Measurements from ENCODE around the gene OR6C70.
"Not testable (repeated sequence)": the region's sequence is repeated elsewhere in the genome, so short reads cannot be mapped to it uniquely, and the experiment has no call there.

The OR6C70 gene

DNA sequence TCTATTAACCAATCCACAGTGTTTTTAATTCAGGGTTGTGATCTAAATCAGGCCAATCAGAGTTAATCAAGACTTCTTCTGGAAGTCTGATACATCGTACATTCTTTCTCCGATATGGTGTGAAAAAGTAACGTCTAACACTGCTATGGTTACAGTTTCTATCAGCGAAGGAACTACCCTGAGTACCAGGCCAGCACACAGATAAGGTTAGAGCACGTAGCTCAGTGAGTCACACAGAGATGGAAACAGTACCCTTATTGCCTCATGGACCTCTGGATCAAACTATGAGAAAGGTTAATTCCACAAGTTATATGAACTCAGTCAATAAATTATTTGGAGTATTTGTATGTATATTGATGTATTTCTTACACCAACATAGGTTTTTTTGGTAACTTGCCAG lies 25.6 kb upstream of the OR6C70 start:
- DNase-seq (ENCODE audit: low read depth): no peak
- H3K4me3 ChIP-seq (ENCODE audit: control insufficient read depth, low read depth, low read length): no peak overlapping the region
- TF ChIP-seq, protein P1, sequence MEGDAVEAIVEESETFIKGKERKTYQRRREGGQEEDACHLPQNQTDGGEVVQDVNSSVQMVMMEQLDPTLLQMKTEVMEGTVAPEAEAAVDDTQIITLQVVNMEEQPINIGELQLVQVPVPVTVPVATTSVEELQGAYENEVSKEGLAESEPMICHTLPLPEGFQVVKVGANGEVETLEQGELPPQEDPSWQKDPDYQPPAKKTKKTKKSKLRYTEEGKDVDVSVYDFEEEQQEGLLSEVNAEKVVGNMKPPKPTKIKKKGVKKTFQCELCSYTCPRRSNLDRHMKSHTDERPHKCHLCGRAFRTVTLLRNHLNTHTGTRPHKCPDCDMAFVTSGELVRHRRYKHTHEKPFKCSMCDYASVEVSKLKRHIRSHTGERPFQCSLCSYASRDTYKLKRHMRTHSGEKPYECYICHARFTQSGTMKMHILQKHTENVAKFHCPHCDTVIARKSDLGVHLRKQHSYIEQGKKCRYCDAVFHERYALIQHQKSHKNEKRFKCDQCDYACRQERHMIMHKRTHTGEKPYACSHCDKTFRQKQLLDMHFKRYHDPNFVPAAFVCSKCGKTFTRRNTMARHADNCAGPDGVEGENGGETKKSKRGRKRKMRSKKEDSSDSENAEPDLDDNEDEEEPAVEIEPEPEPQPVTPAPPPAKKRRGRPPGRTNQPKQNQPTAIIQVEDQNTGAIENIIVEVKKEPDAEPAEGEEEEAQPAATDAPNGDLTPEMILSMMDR (IDR thresholded peaks at IDR 0.05; ENCODE audit: control insufficient read depth, insufficient read depth, low read depth, low read length, missing control alignments): no peak

DNA sequence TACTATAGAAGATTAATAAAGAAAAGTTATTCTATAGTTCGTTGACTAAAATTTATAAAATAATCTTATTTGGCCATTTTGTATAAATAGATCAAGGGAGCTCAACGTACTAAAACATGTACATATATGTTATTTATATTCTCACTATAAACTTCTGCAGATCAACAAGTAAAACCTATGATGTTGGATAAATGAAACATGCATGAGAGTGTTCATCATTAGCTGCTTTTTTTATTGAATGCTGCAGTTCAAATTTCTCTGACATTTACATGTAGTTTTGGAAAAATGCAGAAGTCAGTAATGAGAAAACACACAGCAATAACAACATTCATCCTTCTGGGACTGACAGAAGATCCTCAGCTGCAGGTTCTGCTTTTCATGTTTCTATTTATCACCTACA lies 22.1 kb upstream of the OR6C70 start, which contains the start of gene OR6C68:
TSS of gene OR6C68 (plus strand) at position 301 of the 400 bp plus-strand sequence. CDS start at position 301, 0 bp downstream.
- TF ChIP-seq, protein P1 (IDR thresholded peaks at IDR 0.05; ENCODE audit: control insufficient read depth, insufficient read depth, low read depth, low read length, missing control alignments): no peak
- H3K4me3 ChIP-seq (ENCODE audit: control insufficient read depth, low read depth, low read length): no peak within 1 kb of the TSS
- no peak for DNase-seq (ENCODE audit: low read depth)

DNA sequence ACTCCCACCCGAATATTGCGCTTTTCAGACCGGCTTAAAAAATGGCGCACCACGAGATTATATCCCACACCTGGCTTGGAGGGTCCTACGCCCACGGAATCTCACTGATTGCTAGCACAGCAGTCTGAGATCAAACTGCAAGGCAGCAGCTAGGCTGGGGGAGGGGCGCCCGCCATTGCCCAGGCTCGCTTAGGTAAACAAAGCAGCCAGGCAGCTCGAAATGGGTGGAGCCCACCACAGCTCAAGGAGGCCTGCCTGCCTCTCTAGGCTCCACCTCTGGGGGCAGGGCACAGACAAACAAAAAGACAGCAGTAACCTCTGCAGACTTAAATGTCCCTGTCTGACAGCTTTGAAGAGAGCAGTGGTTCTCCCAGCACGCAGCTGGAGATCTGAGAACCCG lies 14.3 kb upstream of the OR6C70 start:
- not testable (repeated sequence) for H3K4me3 ChIP-seq (ENCODE audit: control insufficient read depth, low read depth, low read length)

DNA sequence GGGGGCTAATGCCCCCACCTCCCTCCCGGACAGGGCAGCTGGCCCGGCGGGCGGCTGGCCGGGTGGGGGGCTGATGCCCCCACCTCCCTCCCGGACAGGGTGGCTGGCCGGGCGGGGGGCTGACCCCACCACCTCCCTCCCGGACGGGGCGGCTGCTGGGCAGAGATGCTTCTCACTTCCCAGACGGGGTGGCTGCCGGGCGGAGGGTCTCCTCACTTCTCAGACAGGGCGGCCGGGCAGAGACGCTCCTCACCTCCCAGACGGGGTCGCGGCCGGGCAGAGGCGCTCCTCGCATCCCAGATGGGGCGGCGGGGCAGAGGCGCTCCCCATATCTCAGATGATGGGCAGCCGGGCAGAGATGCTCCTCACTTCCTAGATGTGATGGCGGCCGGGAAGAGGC lies 9.2 kb upstream of the OR6C70 start:
- H3K4me3 ChIP-seq (ENCODE audit: control insufficient read depth, low read depth, low read length); DNase-seq (ENCODE audit: low read depth): not testable (repeated sequence)

More for the DNA sequence above, 14.3 kb upstream of the OR6C70 start:
- DNase-seq (ENCODE audit: low read depth): not testable (repeated sequence)

- no peak overlapping the region for H3K4me3 ChIP-seq (ENCODE audit: control insufficient read depth, low read depth, low read length)
Observed at GRCh38 chr12:55472264-55472663, 2.3 kb upstream of the OR6C70 start.

DNA sequence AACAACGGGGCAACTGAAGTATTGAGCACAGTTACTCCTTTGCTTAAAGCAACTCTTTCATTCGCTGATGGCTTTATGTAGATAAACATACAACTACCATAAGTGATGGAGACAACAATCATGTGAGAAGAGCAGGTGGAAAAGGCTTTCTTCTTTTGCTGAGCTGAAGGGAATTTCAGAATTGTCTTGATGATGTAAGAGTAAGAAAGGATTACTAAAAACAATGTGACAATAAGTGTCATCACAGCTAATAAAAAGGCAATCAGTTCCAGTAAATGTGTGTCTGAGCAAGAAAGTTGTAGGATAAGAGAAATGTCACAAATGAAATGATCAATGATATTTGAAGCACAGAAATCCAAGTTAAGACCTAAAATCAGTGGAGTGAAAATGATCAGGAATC lies 647 bp downstream of the OR6C70 start:
- no peak overlapping the region for H3K4me3 ChIP-seq (ENCODE audit: control insufficient read depth, low read depth, low read length)
- no peak for DNase-seq (ENCODE audit: low read depth)
- TF ChIP-seq, protein P1 (IDR thresholded peaks at IDR 0.05; ENCODE audit: control insufficient read depth, insufficient read depth, low read depth, low read length, missing control alignments): no peak

More at GRCh38 chr12:55472264-55472663, 2.3 kb upstream of the OR6C70 start:
- TF ChIP-seq, protein P1 (IDR thresholded peaks at IDR 0.05; ENCODE audit: control insufficient read depth, insufficient read depth, low read depth, low read length, missing control alignments): no peak
- no peak for DNase-seq (ENCODE audit: low read depth)

- TF ChIP-seq, protein P1 (IDR thresholded peaks at IDR 0.05; ENCODE audit: control insufficient read depth, insufficient read depth, low read depth, low read length, missing control alignments): no peak
- DNase-seq (ENCODE audit: low read depth): no peak
- H3K4me3 ChIP-seq (ENCODE audit: control insufficient read depth, low read depth, low read length): no peak overlapping the region
Observed at GRCh38 chr12:55467836-55468235, 2.1 kb downstream of the OR6C70 start.

DNA sequence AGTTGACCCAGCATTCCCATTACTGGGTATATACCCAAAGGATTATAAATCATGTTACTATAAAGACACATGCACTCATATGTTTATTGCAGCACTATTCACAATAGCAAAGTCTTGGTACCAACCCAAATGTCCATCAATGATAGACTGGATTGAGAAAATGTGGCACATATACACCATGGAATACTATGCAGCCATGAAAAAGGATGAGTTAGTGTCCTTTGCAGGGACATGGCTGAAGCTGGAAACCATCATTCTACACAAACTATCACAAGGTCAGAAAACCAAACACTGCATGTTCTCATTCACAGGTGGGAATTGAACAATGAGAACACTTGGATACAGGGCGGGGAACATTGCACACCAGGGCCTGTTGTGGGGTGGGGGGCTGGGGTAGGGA lies 5.0 kb downstream of the OR6C70 start:
- H3K4me3 ChIP-seq (ENCODE audit: control insufficient read depth, low read depth, low read length); DNase-seq (ENCODE audit: low read depth): not testable (repeated sequence)
